ENCODE results near the gene BAG1.

DNA sequence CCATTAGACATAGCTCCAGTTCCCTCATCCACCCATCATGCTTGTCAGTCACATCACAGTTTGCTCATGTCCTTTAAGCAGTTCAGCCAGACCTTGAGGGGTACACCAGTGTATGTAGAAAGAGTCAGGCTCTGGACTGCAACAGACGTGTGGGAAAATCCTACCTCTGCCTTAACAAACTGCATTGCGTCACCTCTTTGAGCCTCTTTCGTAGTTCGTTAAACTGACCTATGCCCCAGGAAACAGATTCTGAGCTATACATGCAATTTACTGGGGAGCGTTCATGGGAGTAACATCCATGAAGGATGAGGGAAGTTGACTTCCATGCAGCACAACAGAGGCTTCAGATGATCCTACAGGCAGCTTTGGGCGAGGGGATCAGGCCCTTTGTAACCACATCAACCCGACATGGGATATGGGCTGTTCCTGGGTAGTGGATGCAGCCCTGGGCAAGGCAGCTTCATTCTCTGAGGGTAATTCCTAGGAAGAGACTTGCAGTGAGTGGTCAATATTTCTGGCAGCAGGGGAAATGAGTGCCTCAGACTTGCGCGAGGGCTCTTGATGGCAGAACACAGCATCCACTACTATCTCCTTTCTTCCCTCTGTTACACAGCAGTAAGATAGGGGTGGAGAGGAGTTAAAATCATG lies 20.2 kb downstream of the BAG1 start:
- TF ChIP-seq, protein P1, sequence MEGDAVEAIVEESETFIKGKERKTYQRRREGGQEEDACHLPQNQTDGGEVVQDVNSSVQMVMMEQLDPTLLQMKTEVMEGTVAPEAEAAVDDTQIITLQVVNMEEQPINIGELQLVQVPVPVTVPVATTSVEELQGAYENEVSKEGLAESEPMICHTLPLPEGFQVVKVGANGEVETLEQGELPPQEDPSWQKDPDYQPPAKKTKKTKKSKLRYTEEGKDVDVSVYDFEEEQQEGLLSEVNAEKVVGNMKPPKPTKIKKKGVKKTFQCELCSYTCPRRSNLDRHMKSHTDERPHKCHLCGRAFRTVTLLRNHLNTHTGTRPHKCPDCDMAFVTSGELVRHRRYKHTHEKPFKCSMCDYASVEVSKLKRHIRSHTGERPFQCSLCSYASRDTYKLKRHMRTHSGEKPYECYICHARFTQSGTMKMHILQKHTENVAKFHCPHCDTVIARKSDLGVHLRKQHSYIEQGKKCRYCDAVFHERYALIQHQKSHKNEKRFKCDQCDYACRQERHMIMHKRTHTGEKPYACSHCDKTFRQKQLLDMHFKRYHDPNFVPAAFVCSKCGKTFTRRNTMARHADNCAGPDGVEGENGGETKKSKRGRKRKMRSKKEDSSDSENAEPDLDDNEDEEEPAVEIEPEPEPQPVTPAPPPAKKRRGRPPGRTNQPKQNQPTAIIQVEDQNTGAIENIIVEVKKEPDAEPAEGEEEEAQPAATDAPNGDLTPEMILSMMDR (conservative IDR thresholded peaks at IDR 0.05; ENCODE audit: low read depth, low read length): no peak
- no peak for TF ChIP-seq EZH2phosphoT487 (IDR thresholded peaks at IDR 0.05; ENCODE audit: borderline replicate concordance, low read length)
